NCI-H1930 (cell line): ENCODE results near the gene SMCO4.
"Not testable (repeated sequence)": the region's sequence is repeated elsewhere in the genome, so short reads cannot be mapped to it uniquely, and the experiment has no call there.

Experiments
- DNase-seq, 2 experiments: peaks; one replicate each; lab custom pipeline; 2025; lab: John Stamatoyannopoulos, UW

SMCO4 gene

DNA sequence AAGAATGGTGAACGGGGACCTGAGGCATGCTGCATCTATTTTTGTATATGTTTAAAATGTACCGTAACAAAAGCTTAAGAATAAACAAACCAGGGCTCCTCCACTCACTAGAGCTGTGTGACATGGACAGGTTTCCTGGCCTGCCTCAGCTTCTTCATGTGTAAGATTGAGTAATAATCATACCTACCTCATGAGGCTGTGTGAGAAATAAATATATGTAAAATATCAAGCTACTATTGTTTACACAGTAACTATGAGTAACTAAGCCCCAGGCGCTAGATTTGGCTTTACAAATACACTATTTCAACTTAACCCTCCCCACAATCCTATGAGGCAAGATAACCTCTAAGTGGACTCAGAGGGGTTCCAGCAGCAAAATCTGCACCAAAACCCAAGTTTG is 66.4 kb downstream of the SMCO4 start:
- no peak for DNase-seq

DNA sequence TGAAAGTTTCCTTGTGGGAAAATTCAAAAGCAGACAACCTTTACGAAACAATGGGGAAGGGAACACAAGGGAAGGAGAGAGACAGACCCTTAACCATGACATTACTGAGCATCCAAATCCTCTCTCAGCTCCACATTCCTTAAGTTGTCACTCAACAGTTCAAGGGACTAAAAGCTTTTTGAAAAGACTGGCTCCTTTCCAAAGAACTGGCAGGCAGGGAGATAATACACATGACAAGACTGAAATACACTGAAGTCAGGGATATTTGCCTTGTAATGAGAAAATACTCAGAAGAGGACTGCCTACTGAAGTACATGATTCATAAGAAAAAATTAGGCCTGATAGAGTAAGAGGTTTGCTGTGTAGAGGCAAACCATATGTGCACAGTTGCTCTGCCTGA is 69.1 kb downstream of the SMCO4 start:
- DNase-seq: no peak

DNA sequence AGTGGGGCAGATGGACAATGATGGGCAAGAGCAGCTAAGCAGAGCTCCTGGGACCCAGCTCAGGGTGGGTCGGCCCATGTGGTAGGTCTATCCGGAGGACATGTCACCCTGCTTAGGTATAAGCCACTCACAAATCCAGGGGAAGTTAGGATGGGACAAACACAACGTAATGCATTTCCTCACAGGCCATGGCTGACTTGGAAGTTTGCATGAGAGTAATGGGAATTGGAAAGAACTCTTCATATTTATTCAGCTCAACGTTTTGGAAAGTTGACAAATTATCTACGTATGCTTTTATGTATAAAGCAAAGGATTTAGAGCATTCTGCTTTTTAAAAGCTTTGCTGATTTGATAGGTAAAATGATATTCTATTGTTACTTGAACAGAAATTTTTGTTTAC is 74.9 kb downstream of the SMCO4 start:
- DNase-seq: no peak

DNA sequence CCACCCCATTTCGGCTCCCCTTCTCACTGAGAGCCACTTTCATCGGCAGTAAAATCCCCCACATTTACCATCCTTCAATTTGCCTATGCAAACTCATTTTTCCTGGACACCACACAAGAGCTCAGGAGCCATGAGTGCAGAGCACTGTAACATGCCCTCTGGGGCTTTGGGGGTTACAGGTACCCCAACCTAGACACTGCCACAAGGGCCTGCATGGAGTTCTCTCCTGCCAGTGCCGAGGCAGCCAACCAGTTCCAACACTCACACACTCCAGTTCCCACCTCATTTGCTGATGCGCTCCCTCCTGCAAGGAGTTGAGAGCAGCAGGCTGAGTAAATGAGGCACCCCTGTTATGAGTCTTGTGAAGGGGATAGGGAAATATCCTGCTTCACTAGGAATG is 76.1 kb downstream of the SMCO4 start:
- DNase-seq: no peak

DNA sequence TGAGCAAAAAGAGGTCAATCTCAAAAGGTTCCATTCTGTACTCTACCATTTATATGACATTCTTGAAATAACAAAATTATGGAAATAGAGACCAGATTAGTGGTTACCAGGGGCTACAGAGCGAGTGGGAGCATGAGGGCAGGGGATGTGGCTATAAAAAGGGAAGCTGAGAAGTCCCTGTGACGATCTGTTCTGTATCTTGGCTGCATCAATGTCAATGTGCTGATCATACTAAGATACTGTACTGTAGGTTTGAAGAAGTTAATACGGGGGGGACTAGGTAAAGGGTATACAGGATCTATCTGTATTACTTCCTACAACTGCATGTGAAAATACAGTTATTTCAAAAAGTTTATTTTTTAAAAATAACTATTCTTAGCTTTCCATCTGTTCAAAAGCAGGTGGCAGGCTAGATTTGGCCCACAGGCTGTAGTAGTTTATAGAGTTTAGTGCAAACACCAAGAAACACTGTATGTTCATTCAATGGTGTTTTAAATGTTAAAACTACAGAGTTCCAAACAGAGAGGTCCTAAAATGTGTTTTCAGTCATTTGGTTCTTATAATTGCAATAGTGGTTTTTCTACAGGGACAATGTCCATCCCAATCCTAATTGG is 78.2 kb downstream of the SMCO4 start:
- no peak for DNase-seq

DNA sequence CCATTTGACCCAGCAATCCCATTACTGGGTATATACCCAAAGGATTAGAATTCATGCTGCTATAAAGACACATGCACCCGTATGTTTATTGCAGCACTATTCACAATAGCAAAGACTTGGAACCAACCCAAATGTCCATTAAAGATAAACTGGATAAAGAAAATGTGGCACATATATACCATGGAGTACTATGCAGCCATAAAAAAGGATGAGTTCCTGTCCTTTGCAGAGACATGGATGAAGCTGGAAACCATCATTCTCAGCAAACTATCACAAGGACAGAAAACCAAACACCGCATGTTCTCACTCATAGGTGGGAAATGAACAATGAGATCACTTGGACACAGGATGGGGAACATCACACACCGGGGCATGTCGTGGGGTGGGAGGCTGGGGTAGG is 79.5 kb downstream of the SMCO4 start:
- DNase-seq: not testable (repeated sequence)

DNA sequence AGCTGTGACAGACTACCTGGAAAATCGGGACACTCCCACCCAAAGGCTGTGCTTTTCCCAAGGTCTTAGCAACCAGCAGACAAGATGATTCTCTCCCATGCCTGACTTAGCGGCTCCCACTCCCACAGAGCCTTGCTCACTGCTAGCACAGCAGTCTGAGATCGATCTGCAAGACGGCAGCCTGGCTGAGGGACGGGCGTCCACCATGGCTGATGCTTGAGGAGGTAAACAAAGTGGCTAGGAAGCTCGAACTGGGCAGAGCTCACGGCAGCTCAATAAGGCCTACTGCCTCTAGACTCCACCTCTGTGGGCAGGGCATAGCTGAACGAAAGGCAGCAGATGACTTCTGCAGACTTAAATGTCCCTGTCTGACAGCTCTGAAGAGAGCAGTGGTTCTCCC is 84.9 kb downstream of the SMCO4 start:
- no peak for DNase-seq

DNA sequence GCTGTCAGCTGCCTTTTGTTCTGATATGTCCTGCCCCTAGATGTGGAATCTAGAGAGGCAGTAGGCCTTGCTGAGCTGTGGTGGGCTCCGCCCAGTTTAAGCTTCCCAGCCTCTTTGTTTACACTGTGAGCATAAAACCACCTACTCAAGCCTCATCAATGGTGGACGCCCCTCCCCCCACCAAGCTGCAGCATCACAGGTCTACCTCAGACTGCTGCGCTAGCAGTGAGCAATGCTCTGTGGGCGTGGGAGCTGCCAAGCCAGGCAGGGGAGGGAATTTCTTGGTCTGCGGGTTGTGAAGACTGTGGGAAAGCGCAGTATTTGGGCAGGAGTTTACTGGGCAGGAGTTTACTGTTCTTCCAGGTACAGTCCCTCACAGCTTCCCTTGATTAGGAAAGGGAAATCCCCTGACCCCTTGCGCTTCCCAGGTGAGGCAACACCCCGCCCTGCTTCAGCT is 98.5 kb downstream of the SMCO4 start:
- no peak for DNase-seq

DNA sequence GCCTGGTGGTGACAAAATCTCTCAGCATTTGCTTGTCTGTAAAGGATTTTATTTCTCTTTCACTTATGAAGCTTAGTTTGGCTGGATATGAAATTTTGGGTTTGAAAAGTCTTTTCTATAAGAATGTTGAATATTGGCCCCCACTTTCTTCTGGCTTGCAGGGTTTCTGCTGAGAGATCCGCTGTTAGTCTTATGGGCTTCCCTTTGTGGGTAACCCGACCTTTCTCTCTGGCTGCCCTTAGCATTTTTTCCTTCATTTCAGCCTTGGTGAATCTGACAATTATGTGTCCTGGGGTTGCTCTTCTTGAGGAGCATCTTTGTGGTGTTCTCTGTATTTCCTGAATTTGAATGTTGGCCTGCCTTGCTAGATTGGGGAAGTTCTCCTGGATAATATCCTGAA is 100.0 kb downstream of the SMCO4 start:
- not testable (repeated sequence) for DNase-seq

DNA sequence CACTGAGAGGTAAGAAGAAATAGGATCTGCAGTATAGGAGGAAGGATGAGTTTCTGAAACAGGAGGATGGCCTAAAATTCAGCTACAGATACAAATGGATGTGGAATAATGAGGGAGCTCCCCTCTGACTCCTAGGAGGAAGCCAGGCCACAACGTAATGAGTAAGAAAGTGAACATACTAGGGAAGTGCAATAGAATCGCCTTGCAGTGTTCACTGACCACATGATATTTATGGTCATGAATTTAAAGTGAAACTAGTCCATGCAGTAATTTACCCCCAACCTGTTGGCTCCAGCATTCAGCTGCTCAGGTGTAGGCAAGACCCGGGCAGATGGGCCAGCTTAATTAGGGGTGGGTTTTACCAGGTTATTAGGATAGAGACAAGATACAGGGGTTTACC is 110.9 kb downstream of the SMCO4 start:
- no peak for DNase-seq
